ENCODE measurements around the gene NR6A1.

- TF ChIP-seq POLR2AphosphoS5 (IDR thresholded peaks at IDR 0.05), result no peak
- TF ChIP-seq CTCF (IDR thresholded peaks at IDR 0.05), result no peak
- no peak for TF ChIP-seq POLR2A (IDR thresholded peaks at IDR 0.05)
Measured at GRCh38 chr9:124674651-124675050, 96.5 kb downstream of the NR6A1 start.
